Measurements from ENCODE around the gene CCNA2. TPM values are rescaled to one million over a fixed set of nuclear protein-coding genes. Genes with fewer than 3 reads are reported as not detected.

Gene CCNA2
- total and polyA plus RNA-seq, 9 of the 15 experiments (the other 6 are each of a cell fraction or from before 2014, with no cell fraction given): 37.1 to 197 (median 154) TPM

DNA sequence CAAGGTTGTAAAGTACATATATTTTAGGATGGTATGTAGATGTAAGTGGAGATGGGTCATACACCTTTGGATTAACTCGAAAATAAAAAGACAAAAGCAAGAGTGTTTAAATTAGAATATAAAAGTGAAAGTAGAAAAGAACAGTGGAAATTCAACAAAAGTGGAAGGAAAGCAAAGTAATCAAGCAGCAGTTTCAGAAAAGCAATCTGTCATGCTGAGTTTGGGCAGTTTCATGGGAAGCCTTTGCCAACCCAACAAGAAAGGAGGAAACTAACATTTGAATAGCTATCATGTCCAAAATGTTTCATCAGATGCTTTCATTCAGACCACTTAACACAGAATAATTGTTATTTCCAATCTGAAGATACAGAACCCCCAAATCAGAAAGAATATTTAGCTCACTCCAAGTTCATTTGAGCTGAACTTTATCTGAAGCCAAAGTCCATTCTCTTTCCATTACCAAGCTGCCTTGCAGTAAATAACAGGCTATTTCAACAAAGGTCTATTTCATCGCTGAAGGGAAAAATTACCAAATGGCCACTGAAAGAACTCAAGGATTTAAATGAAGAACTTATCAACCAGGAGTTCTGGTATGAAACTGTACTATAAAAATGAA lies 24.4 kb downstream of the CCNA2 start:
- Histone ChIP-seq H2AFZ (ENCODE audit: low read depth, low read length) (peak overlapping the region; percentile 99), H3K27me3 (ENCODE audit: control insufficient read depth in 2 of 2, insufficient read depth in 2 of 2, low read length in 2 of 2) (no peaks in the 10 kb centered on the region), H3K79me2 (ENCODE audit: control insufficient read depth, insufficient read depth, low read length) (peaks cover 27% of the 10 kb centered on the region), H3K4me2 (ENCODE audit: insufficient read depth, low read length) (peak overlapping the region; percentile 94; the same call in 1 of the 2 replicates), H3K27ac (ENCODE audit: extremely low read depth, low read depth, low read length) (no peak overlapping the region), H4K20me1 (replicated peaks; ENCODE audit: control insufficient read depth, insufficient read depth, low read length) (no peaks in the 10 kb centered on the region), H3K9ac (ENCODE audit: insufficient read depth in 1 of 2, low read depth in 2 of 2, low read length in 2 of 2) (peak overlapping the region in 1 of 2 experiments; percentile 98; a peak in 1 of 4 replicates), H3K4me1 (replicated peaks in 1 of 2; ENCODE audit: control insufficient read depth in 2 of 2, insufficient read depth in 2 of 2, low read length in 2 of 2) (peaks cover 8 to 19% of the 10 kb centered on the region in 2 experiments; a peak in 3 of 5 replicates), H3K4me3 (no peak overlapping the region), H3K36me3 (ENCODE audit: control insufficient read depth, insufficient read depth, low read length) (peaks cover 27% of the 10 kb centered on the region), H3K9me3 (replicated peaks; ENCODE audit: control insufficient read depth, insufficient read depth, low read depth, low read length) (no peaks in the 10 kb centered on the region), H3K9me1 (ENCODE audit: control insufficient read depth, insufficient read depth, low read length) (no peaks in the 10 kb centered on the region)
- intact Hi-C loops (cut with micrococcal nuclease) (no loop called here), in situ Hi-C loops (cut with MboI) (no loop called here)
- WGBS (ENCODE audit: insufficient coverage, low coverage, missing lambda C conversion rate): 48% methylated on average over 2 of the region's 2 CpGs
- FAIRE-seq: no peak
- ATAC-seq: no peak
- no TSS peak for BruUV-seq (replicated peaks)
- CTCF ChIA-PET (ENCODE audit: low intra/inter-chr PET ratio): no interaction called here
- no peak for TF ChIP-seq MCM2 (IDR thresholded peaks at IDR 0.05; ENCODE audit: low read depth)
- peak; percentile 32 for TF ChIP-seq MEIS2 (IDR thresholded peaks at IDR 0.05; ENCODE audit: partially characterized antibody)
- TF ChIP-seq PBX2 (CRISPR knock-in tag; IDR thresholded peaks at IDR 0.05; ENCODE audit: low read depth): no peak
- peak; percentile 52 for TF ChIP-seq PBX2 (tag; conservative IDR thresholded peaks at IDR 0.05; ENCODE audit: low read depth)
- TF ChIP-seq, protein P1, sequence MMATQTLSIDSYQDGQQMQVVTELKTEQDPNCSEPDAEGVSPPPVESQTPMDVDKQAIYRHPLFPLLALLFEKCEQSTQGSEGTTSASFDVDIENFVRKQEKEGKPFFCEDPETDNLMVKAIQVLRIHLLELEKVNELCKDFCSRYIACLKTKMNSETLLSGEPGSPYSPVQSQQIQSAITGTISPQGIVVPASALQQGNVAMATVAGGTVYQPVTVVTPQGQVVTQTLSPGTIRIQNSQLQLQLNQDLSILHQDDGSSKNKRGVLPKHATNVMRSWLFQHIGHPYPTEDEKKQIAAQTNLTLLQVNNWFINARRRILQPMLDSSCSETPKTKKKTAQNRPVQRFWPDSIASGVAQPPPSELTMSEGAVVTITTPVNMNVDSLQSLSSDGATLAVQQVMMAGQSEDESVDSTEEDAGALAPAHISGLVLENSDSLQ (IDR thresholded peaks at IDR 0.05): 0 out of 2 replicates have a peak, but pooled peaks have one; percentile 10
- no peak for DNase-seq (ENCODE audit: extremely low read depth in 1 of 4, low spot score in 3 of 4)
- POLR2A ChIA-PET: interaction anchor here (1.1 to 1.3 kb wide), 3 partner anchors 9 to 103 kb away, joined by 3 to 5 read pairs (median 4); partner anchors contain the start of gene ANXA5

Measured in K562 (cell line).